ENCODE measurements around the gene ADD3. TPM values are rescaled to one million over a fixed set of nuclear protein-coding genes. Genes with fewer than 3 reads are reported as not detected.

The ADD3 gene
- total and polyA plus RNA-seq, 2 donors (not counting 3 experiments of a cell fraction or from before 2014, with no cell fraction given) = 14.9 to 55.2 TPM

DNA sequence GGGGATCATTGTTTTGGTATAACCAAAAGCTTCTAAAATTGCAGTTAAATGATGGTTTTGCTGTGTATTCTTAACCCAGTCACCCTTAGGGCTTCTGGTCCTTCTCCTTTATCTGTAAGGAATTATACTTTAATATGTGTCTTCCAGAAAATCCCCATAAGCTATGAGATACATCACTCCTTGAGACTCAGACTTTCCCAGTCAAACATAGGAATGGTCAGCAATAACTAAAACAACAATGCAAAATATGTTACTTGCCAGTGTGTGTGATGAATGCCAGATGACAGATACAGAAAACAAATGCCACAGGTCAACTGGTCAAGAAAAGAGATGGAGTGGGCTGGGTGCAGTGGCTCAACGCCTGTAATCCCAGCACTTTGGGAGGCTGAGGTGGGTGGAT, 10.1 kb downstream of the ADD3 start:
- dilution Hi-C loops (cut with MboI; ENCODE audit: extremely low pct_ligation_motif_present, low sequenced_read_pairs) (no loop called here), intact Hi-C loops (cut with micrococcal nuclease) (no loop called here)
- Histone ChIP-seq H2AFZ (ENCODE audit: low read depth, low read length) (no peak overlapping the region), H3K9me3 (replicated peaks; ENCODE audit: control insufficient read depth, insufficient read depth, low read length) (no peaks in the 10 kb centered on the region), H3K9ac (replicated peaks; ENCODE audit: extremely low read depth, insufficient read depth, low read length) (no peak overlapping the region), H3K4me2 (ENCODE audit: insufficient read depth, low read length) (no peak overlapping the region), H3K9me1 (replicated peaks; ENCODE audit: control insufficient read depth, extremely low read depth, insufficient read depth, low read length) (no peaks in the 10 kb centered on the region), H3K27ac (ENCODE audit: insufficient read depth, low read depth, low read length) (no peak overlapping the region), H3K27me3 (ENCODE audit: control insufficient read depth in 2 of 2, insufficient read depth in 2 of 2, low read length in 2 of 2) (no peaks in the 10 kb centered on the region), H4K20me1 (replicated peaks; ENCODE audit: control insufficient read depth, extremely low read depth, insufficient read depth, low read length) (no peaks in the 10 kb centered on the region), H3K36me3 (ENCODE audit: control insufficient read depth in 2 of 2, extremely low read depth in 1 of 2, insufficient read depth in 2 of 2, low read length in 2 of 2) (no peaks in the 10 kb centered on the region), H3K4me3 (replicated peaks in 1 of 3; ENCODE audit: insufficient read depth in 1 of 3, low read depth in 1 of 3, low read length in 3 of 3) (no peak overlapping the region), H3K4me1 (ENCODE audit: control insufficient read depth, extremely low read depth, insufficient read depth, low read length) (no peaks in the 10 kb centered on the region), H3K79me2 (ENCODE audit: control insufficient read depth, insufficient read depth, low read length) (peaks cover 5% of the 10 kb centered on the region)
- FAIRE-seq (no peak), DNase-seq (ENCODE audit: low read depth, low spot score) (no peak)
- TF ChIP-seq, protein P1, sequence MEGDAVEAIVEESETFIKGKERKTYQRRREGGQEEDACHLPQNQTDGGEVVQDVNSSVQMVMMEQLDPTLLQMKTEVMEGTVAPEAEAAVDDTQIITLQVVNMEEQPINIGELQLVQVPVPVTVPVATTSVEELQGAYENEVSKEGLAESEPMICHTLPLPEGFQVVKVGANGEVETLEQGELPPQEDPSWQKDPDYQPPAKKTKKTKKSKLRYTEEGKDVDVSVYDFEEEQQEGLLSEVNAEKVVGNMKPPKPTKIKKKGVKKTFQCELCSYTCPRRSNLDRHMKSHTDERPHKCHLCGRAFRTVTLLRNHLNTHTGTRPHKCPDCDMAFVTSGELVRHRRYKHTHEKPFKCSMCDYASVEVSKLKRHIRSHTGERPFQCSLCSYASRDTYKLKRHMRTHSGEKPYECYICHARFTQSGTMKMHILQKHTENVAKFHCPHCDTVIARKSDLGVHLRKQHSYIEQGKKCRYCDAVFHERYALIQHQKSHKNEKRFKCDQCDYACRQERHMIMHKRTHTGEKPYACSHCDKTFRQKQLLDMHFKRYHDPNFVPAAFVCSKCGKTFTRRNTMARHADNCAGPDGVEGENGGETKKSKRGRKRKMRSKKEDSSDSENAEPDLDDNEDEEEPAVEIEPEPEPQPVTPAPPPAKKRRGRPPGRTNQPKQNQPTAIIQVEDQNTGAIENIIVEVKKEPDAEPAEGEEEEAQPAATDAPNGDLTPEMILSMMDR (IDR thresholded peaks at IDR 0.05; ENCODE audit: extremely low read depth in 1 of 2, insufficient read depth in 1 of 2, low read depth in 1 of 2, low read length in 2 of 2) = no peak
- TF ChIP-seq, protein P2, sequence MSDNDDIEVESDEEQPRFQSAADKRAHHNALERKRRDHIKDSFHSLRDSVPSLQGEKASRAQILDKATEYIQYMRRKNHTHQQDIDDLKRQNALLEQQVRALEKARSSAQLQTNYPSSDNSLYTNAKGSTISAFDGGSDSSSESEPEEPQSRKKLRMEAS (IDR thresholded peaks at IDR 0.05; ENCODE audit: insufficient read depth, insufficient read length) = no peak
- TF ChIP-seq POLR2AphosphoS5 (IDR thresholded peaks at IDR 0.05; ENCODE audit: insufficient read depth, low read depth, low read length) = no peak
- ChIA-PET POLR2A (no interaction called here), CTCF (no interaction called here)
- no TSS peak for BruUV-seq (replicated peaks)

DNA sequence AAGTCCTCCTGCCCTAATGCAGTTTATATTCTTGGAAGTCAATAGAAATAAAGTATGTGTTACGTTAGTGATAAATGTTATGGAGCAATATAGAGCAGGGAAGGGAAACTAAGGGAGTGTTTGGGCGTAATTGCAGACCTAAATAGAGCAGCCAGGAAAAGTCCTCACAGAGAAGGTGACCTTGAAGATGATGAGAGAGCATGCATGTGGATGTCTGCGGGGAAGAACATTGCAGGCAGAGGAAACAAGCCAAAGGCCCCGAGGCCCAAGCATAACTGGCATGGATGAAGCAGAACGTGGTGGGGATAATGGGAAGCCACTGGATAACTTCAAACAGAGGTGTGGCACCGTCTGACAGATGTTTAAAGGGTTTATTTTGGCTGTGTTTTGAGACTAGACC, 12.5 kb downstream of the ADD3 start:
- FAIRE-seq (no peak), DNase-seq (ENCODE audit: low read depth, low spot score) (no peak)
- H2AFZ ChIP-seq (ENCODE audit: low read depth, low read length) = no peak overlapping the region
- H3K27me3 ChIP-seq (ENCODE audit: control insufficient read depth in 2 of 2, insufficient read depth in 2 of 2, low read length in 2 of 2) = no peaks in the 10 kb centered on the region
- dilution Hi-C loops (cut with MboI; ENCODE audit: extremely low pct_ligation_motif_present, low sequenced_read_pairs) (no loop called here), intact Hi-C loops (cut with micrococcal nuclease) (no loop called here)
- H3K4me3 ChIP-seq (replicated peaks in 1 of 3; ENCODE audit: insufficient read depth in 1 of 3, low read depth in 1 of 3, low read length in 3 of 3) = no peak overlapping the region
- ChIA-PET POLR2A (no interaction called here), CTCF (interaction anchor here (0.9 kb wide), 1 partner anchor 136 kb away, joined by 3 read pairs; no protein-coding TSS in a partner anchor)
- H3K36me3 ChIP-seq (ENCODE audit: control insufficient read depth in 2 of 2, extremely low read depth in 1 of 2, insufficient read depth in 2 of 2, low read length in 2 of 2) = no peaks in the 10 kb centered on the region
- TF ChIP-seq, protein P1 (IDR thresholded peaks at IDR 0.05; ENCODE audit: extremely low read depth in 1 of 2, insufficient read depth in 1 of 2, low read depth in 1 of 2, low read length in 2 of 2) = no peak
- no peak for TF ChIP-seq FOS (IDR thresholded peaks at IDR 0.05; ENCODE audit: borderline replicate concordance, insufficient read depth, low read length)
- TF ChIP-seq GATA2 (IDR thresholded peaks at IDR 0.05; ENCODE audit: insufficient read depth, insufficient read length, low read depth, low read length) = no peak
- no peak for TF ChIP-seq MYC (IDR thresholded peaks at IDR 0.05; ENCODE audit: low read depth, low read length)
- no peak for TF ChIP-seq POLR2A (IDR thresholded peaks at IDR 0.05; ENCODE audit: low read depth, low read length)
- TF ChIP-seq EZH2 (IDR thresholded peaks at IDR 0.05; ENCODE audit: borderline replicate concordance, low read depth, low read length, severe bottlenecking) = no peak
- no peak for TF ChIP-seq JUN (IDR thresholded peaks at IDR 0.05; ENCODE audit: borderline replicate concordance, insufficient read depth, insufficient read length, low read depth)
- no peak for TF ChIP-seq POLR2AphosphoS5 (IDR thresholded peaks at IDR 0.05; ENCODE audit: insufficient read depth, low read depth, low read length)
- TF ChIP-seq, protein P2 (IDR thresholded peaks at IDR 0.05; ENCODE audit: insufficient read depth, insufficient read length) = no peak
- no peaks in the 10 kb centered on the region for H3K9me3 ChIP-seq (replicated peaks; ENCODE audit: control insufficient read depth, insufficient read depth, low read length)
- no peak overlapping the region for H3K27ac ChIP-seq (ENCODE audit: insufficient read depth, low read depth, low read length)
- H3K4me2 ChIP-seq (ENCODE audit: insufficient read depth, low read length) = no peak overlapping the region
- H3K9ac ChIP-seq (replicated peaks; ENCODE audit: extremely low read depth, insufficient read depth, low read length) = no peak overlapping the region
- no TSS peak for BruUV-seq (replicated peaks)
- no peaks in the 10 kb centered on the region for H4K20me1 ChIP-seq (replicated peaks; ENCODE audit: control insufficient read depth, extremely low read depth, insufficient read depth, low read length)
- no peaks in the 10 kb centered on the region for H3K4me1 ChIP-seq (ENCODE audit: control insufficient read depth, extremely low read depth, insufficient read depth, low read length)
- H3K79me2 ChIP-seq (ENCODE audit: control insufficient read depth, insufficient read depth, low read length) = peaks cover 5% of the 10 kb centered on the region
- no peaks in the 10 kb centered on the region for H3K9me1 ChIP-seq (replicated peaks; ENCODE audit: control insufficient read depth, extremely low read depth, insufficient read depth, low read length)
